D721Med (cell line): ENCODE data around the gene MGMT.

Experiments used
- DNase-seq: peaks from one replicate; pipeline ENCODE4 v3.0.0; 2011; ENCODE audit warnings: low spot score; ENCODE audit not compliant: insufficient read length
- FAIRE-seq: peaks from 2 replicates; lab custom pipeline; 2011; peaks lifted over from hg19 to GRCh38; lab: Jason Lieb, UNC
- CTCF ChIP-seq: IDR thresholded peaks from 2 replicates; pipeline ENCODE4 v1.5.1; 2012; ENCODE audit warnings: mild to moderate bottlenecking, control low read depth; ENCODE audit not compliant: insufficient read depth; ENCODE audit errors: missing control alignments

The MGMT gene

GRCh38 chr10:129466703-129467358 is at the start of gene MGMT:
Gene MGMT, plus strand, starts transcription at chr10:129467241.
- no peak for TF ChIP-seq CTCF
- DNase-seq (peak; percentile 61), FAIRE-seq (no peak)

- FAIRE-seq = no peak
- DNase-seq = no peak
- no peak for TF ChIP-seq CTCF
Observed at GRCh38 chr10:129417870-129418269, 49.2 kb upstream of the MGMT start.

- FAIRE-seq (no peak), DNase-seq (no peak)
- TF ChIP-seq CTCF = no peak
Observed at GRCh38 chr10:129418496-129419225, 48.4 kb upstream of the MGMT start.

GRCh38 chr10:129419397-129419796 is 47.6 kb upstream of the MGMT start:
- FAIRE-seq = no peak
- DNase-seq = no peak
- TF ChIP-seq CTCF = no peak

- TF ChIP-seq CTCF = no peak
- DNase-seq (no peak), FAIRE-seq (no peak)
Observed at GRCh38 chr10:129421399-129422010, 45.5 kb upstream of the MGMT start.

- FAIRE-seq (no peak), DNase-seq (no peak)
- TF ChIP-seq CTCF = no peak
Observed at GRCh38 chr10:129424978-129425377, 42.1 kb upstream of the MGMT start.
